Stimulated activated naive CD8-positive, alpha-beta T cell treated with anti-CD3 and anti-CD28 coated beads, Interleukin-15, Interleukin-2, amounts not matched to agents 100 ng/mL and 50 ng/mL, for 24 hours (primary cell): ENCODE results near the gene PIP5K1B.
A peak's percentile ranks its signal among the peaks of the same experiment; 100 is the strongest.

Experiments used
- H3K27ac Mint-ChIP-seq: one replicate; pipeline ENCODE4 v1.8.0; 2021; ENCODE audit warnings: mild to moderate bottlenecking, mixed read lengths
- H3K27me3 Mint-ChIP-seq: one replicate; pipeline ENCODE4 v1.8.0; 2021; ENCODE audit warnings: mixed read lengths
- H3K36me3 Mint-ChIP-seq: one replicate; pipeline ENCODE4 v1.8.0; 2021; ENCODE audit warnings: low read depth, mixed read lengths
- H3K4me1 Mint-ChIP-seq: one replicate; pipeline ENCODE4 v1.8.0; 2021; ENCODE audit warnings: low read depth, mixed read lengths
- H3K4me3 Mint-ChIP-seq: one replicate; pipeline ENCODE4 v1.8.0; 2021; ENCODE audit warnings: mild to moderate bottlenecking, mixed read lengths
- H3K9me3 Mint-ChIP-seq: one replicate; pipeline ENCODE4 v1.8.0; 2021; ENCODE audit warnings: mixed read lengths

The PIP5K1B gene

DNA sequence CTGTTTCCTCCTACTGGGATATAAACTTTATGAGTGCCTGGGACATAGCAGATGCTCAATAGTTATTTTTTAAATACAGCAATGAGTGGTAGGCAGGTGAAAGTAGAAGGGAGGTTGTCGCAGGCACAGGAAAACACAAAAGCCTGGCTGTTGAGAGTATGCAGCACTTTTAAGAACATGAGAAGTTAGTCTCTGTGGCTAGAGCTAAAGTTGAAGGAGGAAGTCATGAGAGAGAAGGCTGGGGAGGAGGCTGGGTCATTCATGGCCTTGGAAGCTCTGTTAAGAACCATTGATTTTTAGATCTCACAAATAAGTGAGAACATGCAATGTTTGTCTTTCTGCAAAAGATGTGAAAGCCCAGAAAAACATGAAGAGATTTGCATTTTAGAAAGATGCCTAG lies 182.2 kb downstream of the PIP5K1B start:
- Mint-ChIP-seq H3K4me1 (peaks cover 21% of the 10 kb centered on the region), H3K27ac (peak overlapping the region; percentile 3), H3K36me3 (no peaks in the 10 kb centered on the region), H3K9me3 (no peaks in the 10 kb centered on the region), H3K27me3 (no peaks in the 10 kb centered on the region), H3K4me3 (no peak overlapping the region)

DNA sequence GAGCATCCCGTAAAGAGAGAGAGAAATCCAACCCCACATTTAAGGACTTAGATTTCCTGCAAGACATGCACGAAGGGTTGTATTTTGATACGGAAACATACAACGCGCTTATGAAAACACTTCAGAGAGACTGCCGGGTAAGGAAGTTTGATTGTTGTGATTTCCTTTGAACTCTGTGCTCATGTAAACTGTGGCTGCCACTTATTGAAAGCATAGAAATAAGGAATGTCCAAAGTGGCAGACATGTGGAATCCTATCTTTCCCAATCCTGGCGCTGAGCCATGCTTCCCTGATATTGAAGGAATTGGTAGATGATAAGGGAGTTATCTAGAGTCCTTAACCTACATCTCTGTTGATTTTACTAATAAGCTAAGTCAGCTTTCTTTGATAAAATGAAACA lies 189.5 kb downstream of the PIP5K1B start:
- Mint-ChIP-seq H3K4me3 (peak overlapping the region; percentile 12), H3K27ac (peak overlapping the region; percentile 28)

DNA sequence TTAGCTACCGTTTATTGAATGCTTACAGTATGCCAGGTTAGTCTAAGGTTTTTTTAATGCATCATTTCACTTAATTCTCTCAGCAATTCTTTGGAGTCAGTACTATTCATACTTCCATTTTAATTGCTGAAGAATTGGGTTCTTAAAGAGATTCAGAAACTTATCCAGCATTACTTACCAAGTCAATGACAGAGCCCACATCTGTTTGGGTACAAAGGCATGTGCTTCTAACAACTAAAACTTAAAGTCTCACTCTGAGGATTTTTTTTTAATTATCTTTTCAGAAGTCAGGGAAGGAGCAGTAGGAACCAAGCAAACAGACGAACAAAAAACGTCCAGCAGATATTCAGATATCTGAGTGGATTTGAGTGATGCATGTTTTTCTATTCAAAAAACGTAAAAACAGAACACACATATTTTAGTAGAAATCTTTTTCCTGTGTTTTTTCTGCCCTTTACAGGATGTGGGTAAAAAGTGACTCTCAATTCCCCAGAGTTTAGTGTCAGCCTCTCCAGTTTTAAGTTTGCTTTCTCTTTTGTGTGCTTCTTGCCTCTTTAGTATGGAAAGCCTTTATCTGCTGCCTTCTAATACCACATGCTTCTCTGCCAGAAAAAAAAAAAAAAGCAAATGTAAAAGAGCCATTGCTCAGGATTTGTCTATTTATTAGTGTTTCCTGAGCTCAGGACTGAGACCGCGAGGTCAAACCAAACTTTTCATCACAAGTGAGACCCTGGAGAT lies 190.9 kb downstream of the PIP5K1B start:
- H3K4me1 Mint-ChIP-seq: peaks cover 37% of the 10 kb centered on the region
- H3K9me3 Mint-ChIP-seq: no peaks in the 10 kb centered on the region
- H3K36me3 Mint-ChIP-seq: no peaks in the 10 kb centered on the region
- peak overlapping the region; percentile 60 for H3K4me3 Mint-ChIP-seq
- H3K27me3 Mint-ChIP-seq: no peaks in the 10 kb centered on the region
- H3K27ac Mint-ChIP-seq: peak overlapping the region; percentile 86

More for the DNA sequence above, 189.5 kb downstream of the PIP5K1B start:
- no peaks in the 10 kb centered on the region for H3K9me3 Mint-ChIP-seq
- no peaks in the 10 kb centered on the region for H3K27me3 Mint-ChIP-seq
- H3K4me1 Mint-ChIP-seq: peaks cover 37% of the 10 kb centered on the region
- no peaks in the 10 kb centered on the region for H3K36me3 Mint-ChIP-seq

DNA sequence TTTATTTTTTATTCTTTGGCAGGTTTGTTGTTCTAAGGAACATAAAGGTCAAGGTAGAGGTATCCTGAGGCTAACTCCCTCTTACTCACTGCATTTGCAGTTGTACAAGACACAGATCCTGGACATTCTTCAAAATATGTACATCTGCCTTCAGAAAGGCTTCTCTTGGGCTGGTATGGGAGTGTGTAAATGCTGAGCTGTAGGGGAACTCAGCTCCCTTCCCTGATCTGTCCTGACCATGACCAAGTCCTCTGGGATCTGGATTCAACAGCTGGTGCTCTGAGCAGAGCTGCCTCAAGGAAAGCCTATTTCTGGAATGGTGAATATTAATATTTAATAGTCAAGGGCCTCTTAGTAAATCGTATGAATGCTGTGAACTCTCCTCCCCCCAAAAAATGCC lies 191.4 kb downstream of the PIP5K1B start:
- peak overlapping the region; percentile 86 for H3K27ac Mint-ChIP-seq
- peaks cover 37% of the 10 kb centered on the region for H3K4me1 Mint-ChIP-seq
- no peaks in the 10 kb centered on the region for H3K27me3 Mint-ChIP-seq
- no peaks in the 10 kb centered on the region for H3K9me3 Mint-ChIP-seq
- no peaks in the 10 kb centered on the region for H3K36me3 Mint-ChIP-seq
- peak overlapping the region; percentile 60 for H3K4me3 Mint-ChIP-seq

DNA sequence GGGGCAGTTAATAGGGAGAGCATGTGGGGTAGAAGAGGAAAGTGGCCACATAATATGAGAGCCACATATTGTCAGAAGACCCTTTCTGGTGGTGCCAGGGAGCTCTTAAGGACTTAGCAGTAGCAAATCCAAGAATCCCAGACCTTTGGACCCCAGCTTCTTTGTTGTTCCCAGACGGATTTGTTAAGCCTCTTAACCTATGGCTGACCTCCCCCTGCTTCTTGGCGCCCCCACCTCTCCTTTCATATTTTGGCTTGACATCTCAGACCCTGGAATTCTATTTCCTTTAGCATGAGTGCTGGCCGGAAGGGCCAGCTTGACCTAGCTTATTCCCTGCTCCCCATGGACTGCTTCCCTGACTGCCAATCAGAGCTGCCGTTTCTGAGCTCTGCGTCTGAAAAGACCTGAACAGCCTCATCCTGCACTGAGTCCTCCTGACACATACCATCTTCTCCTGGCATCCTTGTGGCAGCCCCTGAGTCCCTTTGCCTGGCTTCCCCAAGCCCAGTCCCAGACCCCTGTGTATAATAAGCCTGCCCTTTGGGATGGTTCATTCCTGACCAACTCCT lies 192.6 kb downstream of the PIP5K1B start:
- Mint-ChIP-seq H3K9me3 (no peaks in the 10 kb centered on the region), H3K4me3 (no peak overlapping the region), H3K36me3 (no peaks in the 10 kb centered on the region), H3K4me1 (peaks cover 37% of the 10 kb centered on the region), H3K27ac (no peak overlapping the region), H3K27me3 (no peaks in the 10 kb centered on the region)

DNA sequence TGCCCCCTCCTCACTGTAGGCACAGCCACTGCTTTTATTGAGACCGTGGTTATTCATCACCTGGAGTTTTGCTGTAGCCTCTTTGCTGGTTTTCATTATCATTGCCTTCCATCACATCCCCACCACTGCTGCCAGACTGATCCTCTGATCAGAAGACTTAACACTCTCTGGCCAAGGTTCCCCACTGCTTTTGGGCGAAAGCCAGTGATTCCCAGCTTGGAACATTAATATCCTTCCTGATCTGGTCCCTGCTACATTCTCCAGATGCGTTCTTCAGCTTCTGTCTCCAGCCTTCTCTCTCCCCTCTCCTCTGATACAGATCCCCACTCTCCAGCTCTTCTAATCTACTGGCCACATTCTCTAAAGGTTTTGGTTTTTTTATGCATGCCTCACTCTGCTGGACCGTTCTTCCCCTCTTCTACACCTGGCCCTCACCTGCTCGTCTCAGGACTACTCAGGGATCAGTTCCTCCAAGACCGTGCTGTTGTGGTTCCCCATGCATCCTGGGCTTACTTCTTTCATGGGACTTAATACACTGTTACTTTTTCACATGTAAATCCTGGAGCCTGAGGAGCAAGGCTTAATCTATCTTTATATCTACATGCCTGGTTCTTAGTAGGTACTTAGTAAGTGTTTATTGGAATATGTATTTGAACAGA lies 193.9 kb downstream of the PIP5K1B start:
- Mint-ChIP-seq H3K27me3 (no peaks in the 10 kb centered on the region), H3K36me3 (no peaks in the 10 kb centered on the region), H3K9me3 (no peaks in the 10 kb centered on the region), H3K4me1 (peaks cover 34% of the 10 kb centered on the region), H3K4me3 (no peak overlapping the region), H3K27ac (peak overlapping the region; percentile 7)

GRCh38 chr9:68904454-68904853 lies 199.4 kb downstream of the PIP5K1B start:
- Mint-ChIP-seq H3K9me3 (no peaks in the 10 kb centered on the region), H3K36me3 (no peaks in the 10 kb centered on the region), H3K27me3 (no peaks in the 10 kb centered on the region), H3K27ac (no peak overlapping the region), H3K4me1 (peaks cover 5% of the 10 kb centered on the region), H3K4me3 (no peak overlapping the region)

- H3K36me3 Mint-ChIP-seq: no peaks in the 10 kb centered on the region
- H3K4me3 Mint-ChIP-seq: no peak overlapping the region
- H3K4me1 Mint-ChIP-seq: peaks cover 5% of the 10 kb centered on the region
- no peaks in the 10 kb centered on the region for H3K9me3 Mint-ChIP-seq
- no peak overlapping the region for H3K27ac Mint-ChIP-seq
- H3K27me3 Mint-ChIP-seq: no peaks in the 10 kb centered on the region
Measured at GRCh38 chr9:68905129-68905528, 200.1 kb downstream of the PIP5K1B start.

DNA sequence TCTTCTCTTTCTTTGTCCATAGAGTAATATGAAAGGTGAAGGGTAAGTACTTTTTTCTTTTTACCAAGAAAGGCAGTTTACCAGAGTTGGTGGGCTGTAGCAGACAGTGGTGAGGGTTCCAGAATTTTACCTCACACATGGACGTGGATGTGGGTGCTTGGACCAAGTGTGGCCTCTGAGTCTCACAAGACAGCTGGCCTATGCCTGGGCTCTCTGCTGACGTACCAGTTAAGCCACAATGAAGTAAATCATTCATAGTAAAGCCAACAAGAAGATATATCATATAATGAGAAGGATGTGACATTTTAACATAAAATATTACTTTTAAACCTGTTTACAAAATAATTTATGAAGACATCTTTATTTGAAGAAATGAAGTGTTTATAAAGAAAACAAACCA lies 202.9 kb downstream of the PIP5K1B start:
- Mint-ChIP-seq H3K27ac (no peak overlapping the region), H3K4me1 (peaks cover 5% of the 10 kb centered on the region), H3K36me3 (no peaks in the 10 kb centered on the region), H3K9me3 (no peaks in the 10 kb centered on the region), H3K4me3 (no peak overlapping the region), H3K27me3 (no peaks in the 10 kb centered on the region)

GRCh38 chr9:68912561-68912960 lies 207.5 kb downstream of the PIP5K1B start:
- Mint-ChIP-seq H3K4me1 (no peaks in the 10 kb centered on the region), H3K4me3 (no peak overlapping the region), H3K9me3 (no peaks in the 10 kb centered on the region), H3K36me3 (no peaks in the 10 kb centered on the region), H3K27ac (no peak overlapping the region), H3K27me3 (no peaks in the 10 kb centered on the region)

- Mint-ChIP-seq H3K27me3 (no peaks in the 10 kb centered on the region), H3K36me3 (no peaks in the 10 kb centered on the region), H3K9me3 (no peaks in the 10 kb centered on the region), H3K4me3 (no peak overlapping the region), H3K27ac (no peak overlapping the region), H3K4me1 (no peaks in the 10 kb centered on the region)
Measured at GRCh38 chr9:68913054-68913453, 208.0 kb downstream of the PIP5K1B start.

DNA sequence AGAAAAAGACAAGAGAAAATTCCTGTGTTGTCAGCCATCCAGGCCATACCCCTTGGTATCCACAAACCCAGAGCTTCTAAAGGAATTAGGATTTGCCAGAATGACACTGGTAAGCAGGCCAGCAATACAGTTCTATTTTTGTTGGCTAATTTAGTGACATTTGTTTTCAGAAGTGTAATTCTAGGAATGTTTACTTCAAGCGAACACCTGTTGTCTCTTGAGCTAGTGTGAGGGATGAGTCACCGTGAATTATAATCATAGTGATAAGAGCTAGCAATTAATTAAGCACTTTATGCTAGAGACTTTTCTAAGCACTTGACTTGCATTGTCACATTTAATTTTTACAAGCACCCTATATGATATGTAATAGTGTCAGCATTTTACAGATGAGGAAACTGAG lies 209.7 kb downstream of the PIP5K1B start:
- H3K27me3 Mint-ChIP-seq: no peaks in the 10 kb centered on the region

DNA sequence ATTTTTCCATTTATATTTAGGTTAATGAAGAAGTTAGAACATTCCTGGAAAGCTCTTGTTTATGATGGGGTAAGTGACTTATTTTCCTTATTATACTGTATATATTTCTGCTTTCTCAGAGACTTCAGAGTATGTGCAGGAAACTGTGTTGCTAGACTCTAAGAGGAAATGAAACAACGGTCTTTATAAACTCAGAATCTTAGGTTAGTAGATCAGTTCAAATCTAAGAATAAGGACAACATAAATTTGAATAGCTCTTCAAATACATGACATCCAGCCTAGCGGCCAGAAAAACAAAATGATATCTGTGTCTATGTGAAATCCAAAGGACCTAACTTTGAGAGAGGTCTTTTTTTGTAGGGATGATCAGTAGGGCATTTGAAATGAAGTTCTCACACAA lies 214.6 kb downstream of the PIP5K1B start:
- H3K4me1 Mint-ChIP-seq: peaks cover 3% of the 10 kb centered on the region

More for the DNA sequence above, 209.7 kb downstream of the PIP5K1B start:
- Mint-ChIP-seq H3K27ac (no peak overlapping the region), H3K4me1 (no peaks in the 10 kb centered on the region), H3K36me3 (no peaks in the 10 kb centered on the region), H3K4me3 (no peak overlapping the region), H3K9me3 (no peaks in the 10 kb centered on the region)

GRCh38 chr9:68920921-68921320 lies 215.9 kb downstream of the PIP5K1B start:
- H3K4me1 Mint-ChIP-seq: peaks cover 3% of the 10 kb centered on the region
- no peaks in the 10 kb centered on the region for H3K36me3 Mint-ChIP-seq
- no peaks in the 10 kb centered on the region for H3K9me3 Mint-ChIP-seq
- H3K27me3 Mint-ChIP-seq: no peaks in the 10 kb centered on the region
- H3K27ac Mint-ChIP-seq: no peak overlapping the region
- H3K4me3 Mint-ChIP-seq: no peak overlapping the region

More for the DNA sequence above, 214.6 kb downstream of the PIP5K1B start:
- Mint-ChIP-seq H3K4me3 (no peak overlapping the region), H3K27me3 (no peaks in the 10 kb centered on the region), H3K27ac (no peak overlapping the region), H3K9me3 (no peaks in the 10 kb centered on the region), H3K36me3 (no peaks in the 10 kb centered on the region)

GRCh38 chr9:68923480-68923879 lies 218.4 kb downstream of the PIP5K1B start:
- Mint-ChIP-seq H3K36me3 (no peaks in the 10 kb centered on the region), H3K4me1 (peaks cover 3% of the 10 kb centered on the region), H3K27me3 (peaks cover 5% of the 10 kb centered on the region), H3K9me3 (no peaks in the 10 kb centered on the region), H3K27ac (no peak overlapping the region), H3K4me3 (no peak overlapping the region)
